GM18909 (cell line): Measurements from ENCODE around the gene ALOX12B.
"Not testable (repeated sequence)": the region's sequence is repeated elsewhere in the genome, so short reads cannot be mapped to it uniquely, and the experiment has no call there.

Source experiments
- ATAC-seq: cut with Tn5 transposase; IDR thresholded peaks from one replicate; pipeline ENCODE4 v1.9.1; 2021; ENCODE audit warnings: mild to moderate bottlenecking; ENCODE audit not compliant: unreplicated experiment, poor library complexity

Gene ALOX12B

DNA sequence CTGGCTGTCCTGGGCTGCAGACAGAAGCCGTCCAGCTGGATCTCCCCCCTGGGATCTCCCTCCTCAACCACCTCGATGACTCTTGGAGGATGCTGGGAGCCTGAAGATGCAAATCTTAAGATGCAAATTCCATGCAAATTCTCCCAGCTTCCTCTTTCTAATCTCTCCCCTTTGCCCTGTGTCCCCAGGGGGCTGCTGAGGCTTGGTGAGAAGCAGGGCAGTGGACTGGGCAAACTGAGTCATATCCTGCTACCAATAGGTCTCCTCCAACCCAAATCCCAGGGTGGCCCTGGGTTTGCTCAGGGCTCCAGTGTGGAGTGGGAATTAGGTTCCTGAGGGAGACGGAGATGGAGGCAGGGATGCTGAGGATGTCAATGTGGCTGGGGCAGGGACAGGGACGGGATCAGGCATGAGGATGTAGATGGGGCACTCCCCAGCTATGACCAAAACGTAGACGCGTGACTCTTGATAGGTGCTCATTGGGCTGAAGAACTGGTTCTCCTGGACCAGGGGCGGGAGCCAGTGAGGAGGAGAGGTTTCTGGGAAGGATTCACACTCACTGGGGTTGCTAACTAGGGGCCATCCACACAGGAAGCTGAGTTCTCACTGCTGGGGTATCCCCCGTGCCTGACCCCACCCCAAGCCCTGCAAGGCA lies 3.6 kb upstream of the ALOX12B start:
- peak; percentile 57 for ATAC-seq

DNA sequence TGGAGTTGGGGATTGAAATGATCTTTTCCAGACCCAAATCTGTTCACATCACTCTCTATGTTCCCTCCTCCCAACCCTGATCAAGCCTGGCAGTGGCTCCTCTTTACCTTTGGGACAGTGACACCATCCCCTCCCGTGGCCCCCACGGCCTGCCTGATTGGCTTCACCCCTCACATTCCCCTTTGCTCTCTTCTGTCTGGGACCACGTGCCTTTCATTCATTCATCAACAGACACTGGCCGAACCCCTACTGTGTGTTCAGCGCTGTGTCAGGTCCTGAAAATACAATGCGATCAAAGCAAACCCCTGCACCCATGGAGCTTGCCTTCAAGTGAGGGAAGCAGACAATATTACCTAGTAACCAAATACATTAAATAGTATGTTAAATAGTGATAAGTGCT lies 2.2 kb upstream of the ALOX12B start:
- ATAC-seq, result no peak

DNA sequence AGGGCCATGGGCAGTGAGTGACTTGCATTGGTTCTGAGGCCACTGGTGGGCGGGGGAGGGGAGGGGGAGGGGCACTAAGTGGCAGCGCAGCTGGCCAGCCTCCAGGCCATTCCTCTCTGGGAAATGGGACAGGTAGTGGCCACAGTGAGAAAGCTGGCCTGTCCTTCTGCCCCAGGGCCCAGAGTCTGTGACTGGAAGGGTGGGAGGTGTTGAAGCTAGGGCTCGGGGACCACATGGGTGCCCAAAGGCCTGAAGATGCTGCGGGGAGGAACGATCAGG lies 375 bp upstream of the ALOX12B start:
- no peak for ATAC-seq

DNA sequence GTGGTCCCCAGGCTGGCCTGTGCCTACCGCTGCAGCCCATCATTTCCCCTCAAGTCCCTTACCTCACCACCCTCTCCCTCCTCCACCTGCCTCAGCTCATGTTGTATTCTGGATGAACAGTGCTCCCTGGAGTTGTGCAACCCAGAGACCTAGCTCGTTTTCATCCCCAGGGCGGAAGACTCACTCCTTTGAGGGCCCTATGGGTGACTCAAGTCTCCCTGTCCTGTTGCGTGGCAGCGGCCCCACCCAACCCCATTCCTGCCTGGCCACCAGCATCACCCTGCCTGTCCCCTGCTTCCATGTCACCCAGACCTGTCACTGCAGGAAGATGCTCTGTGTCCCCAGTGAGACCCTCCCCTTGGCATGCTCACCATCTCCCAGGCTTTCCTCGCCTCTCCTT lies 3.3 kb downstream of the ALOX12B start:
- no peak for ATAC-seq

DNA sequence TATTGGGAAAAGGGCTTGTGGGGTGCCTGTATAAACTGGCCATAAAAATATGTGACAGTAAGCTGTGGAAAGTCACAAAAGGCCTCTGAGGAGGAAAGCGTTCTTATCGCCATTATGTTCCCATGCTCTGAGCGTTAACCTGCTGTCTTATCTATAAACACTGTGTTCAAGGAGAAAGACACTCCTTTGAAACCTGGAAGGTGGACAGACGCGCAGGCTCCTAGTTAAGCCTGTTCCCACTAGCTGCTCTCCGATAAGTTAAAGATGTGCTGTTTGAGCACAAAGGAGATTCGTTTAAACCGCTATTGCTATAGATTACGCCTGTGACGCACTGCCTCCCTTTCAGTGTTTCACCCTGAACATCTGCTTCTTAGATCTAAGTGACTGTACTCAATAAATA lies 5.2 kb downstream of the ALOX12B start:
- no peak for ATAC-seq

DNA sequence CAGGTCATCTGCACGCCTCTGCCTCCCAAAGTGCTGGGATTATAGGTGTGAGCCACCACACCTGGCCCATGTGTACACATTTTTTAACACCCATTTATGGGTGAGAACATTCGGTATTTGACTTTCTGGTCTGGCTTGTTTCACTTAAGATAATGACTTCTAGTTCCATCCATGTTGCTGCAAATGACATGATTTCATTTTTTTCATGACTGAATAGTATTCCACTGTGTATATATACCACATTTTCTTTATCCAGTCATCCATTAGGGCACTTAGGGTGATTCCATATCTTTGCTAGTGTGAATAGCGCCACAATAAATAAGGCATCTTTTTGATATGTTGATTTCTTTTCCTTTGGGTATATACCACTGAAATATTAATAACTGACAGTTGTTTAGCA lies 5.6 kb downstream of the ALOX12B start:
- ATAC-seq, result no peak

DNA sequence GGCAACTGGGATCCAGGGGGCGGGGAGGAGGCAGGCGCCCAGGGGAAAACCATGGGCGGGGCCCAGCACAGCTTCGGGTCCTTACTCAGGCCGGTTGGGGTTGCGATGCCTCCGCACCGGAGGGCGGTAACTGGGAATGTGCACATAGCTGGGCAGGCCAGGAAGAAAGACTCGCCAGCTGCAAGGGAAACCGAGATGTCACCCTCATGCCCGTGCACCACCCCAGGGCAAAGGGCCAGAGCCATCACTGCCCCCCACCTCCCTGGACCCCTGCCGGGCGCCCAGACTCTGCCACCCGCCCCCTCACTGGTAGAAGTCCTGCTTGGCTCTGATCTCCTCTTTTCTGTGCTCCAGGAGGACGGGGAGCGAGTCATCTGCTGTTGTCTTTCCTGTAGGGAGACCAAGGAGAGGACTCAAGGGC lies 6.7 kb downstream of the ALOX12B start:
- no peak for ATAC-seq

DNA sequence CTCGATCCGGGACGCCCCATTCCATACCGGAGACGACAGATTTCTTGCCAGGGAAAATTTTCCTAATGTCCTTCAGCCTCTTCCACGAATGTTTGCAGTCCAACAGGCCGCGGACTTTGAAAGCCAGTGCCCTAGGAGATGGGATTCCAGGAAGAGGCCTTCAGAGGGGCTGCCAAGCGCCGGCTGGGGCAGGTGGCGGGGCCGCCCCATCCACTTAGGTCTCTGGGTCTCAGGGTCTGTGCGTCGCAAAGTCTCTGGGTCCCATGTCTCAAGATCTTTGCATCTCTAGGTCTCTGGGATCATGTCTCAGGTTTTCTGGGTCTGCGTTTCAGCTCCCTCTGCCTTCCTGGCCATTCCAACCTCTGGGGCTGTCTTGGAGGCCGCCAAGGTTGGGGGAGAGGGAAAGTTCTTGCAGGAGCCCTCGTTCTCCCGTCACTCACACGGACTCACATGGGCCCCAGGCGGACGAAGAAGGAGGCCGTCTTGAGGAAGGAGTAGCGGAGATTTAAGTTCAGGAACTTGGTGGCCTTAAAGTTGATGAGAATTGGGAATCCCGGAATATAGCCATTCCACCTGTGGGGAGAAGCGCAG lies 7.2 kb downstream of the ALOX12B start:
- ATAC-seq, result no peak

DNA sequence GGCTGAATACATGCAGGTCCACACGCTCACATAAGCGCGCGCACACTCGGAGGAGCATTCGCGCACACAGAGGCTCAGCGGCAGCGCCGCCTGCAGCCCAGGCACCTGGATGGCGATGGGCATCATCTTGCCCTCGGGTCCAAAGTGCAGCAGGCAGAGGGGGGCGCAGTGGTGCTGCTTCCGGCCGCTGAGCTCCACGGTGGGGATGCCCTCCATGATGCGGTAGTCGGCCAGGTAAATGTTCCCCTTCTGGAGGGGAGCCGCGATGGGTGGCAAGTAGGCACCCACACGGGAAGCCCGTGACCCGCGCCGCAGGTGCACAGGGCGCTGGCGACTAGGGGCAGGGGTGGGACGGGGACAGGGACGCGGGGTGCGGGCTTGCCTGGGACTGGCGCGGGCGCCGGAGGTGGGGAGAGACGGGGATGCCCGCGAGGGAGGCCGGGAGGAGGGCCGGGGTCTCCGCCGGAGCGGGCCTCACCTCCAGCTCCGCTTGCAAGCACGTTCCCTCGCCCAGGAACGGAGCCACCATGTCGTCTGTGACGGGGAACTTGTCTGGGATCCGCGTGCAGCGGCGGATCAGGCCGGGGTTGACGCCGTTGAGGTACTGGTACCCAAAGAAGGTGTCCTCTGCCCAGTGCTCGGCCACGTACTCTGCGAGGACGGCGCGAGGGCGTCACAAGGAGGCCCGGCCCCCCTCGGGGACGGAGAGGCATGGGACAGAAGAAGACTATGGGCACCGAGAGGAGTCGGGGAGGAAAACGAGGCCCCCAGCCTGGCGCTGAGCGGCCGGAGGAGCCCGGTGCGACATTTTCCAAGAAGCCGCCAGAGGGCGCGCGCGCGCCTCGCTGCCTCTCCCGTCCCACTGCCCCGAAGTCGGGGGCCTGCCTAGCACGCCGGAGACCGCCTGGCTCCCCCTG lies 8.0 kb downstream of the ALOX12B start:
- ATAC-seq, result peak; percentile 60

DNA sequence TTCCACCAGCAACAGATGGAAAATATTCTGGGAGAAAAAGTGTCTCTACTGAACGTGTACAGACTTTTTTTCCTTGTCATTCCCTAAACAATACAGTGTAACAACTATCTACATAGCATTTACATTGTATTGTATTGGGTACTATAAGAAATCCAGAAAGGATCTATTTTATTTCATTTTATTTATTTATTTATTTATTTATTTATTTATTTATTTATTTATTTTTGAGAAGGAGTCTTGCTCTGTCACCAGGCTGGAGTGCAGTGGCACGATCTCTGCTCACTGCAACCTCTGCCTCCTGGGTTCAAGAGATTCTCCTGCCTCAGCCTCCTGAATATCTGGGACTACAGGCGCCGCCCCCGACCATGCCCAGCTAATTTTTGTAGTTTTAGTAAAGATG lies 9.6 kb downstream of the ALOX12B start:
- not testable (repeated sequence) for ATAC-seq

DNA sequence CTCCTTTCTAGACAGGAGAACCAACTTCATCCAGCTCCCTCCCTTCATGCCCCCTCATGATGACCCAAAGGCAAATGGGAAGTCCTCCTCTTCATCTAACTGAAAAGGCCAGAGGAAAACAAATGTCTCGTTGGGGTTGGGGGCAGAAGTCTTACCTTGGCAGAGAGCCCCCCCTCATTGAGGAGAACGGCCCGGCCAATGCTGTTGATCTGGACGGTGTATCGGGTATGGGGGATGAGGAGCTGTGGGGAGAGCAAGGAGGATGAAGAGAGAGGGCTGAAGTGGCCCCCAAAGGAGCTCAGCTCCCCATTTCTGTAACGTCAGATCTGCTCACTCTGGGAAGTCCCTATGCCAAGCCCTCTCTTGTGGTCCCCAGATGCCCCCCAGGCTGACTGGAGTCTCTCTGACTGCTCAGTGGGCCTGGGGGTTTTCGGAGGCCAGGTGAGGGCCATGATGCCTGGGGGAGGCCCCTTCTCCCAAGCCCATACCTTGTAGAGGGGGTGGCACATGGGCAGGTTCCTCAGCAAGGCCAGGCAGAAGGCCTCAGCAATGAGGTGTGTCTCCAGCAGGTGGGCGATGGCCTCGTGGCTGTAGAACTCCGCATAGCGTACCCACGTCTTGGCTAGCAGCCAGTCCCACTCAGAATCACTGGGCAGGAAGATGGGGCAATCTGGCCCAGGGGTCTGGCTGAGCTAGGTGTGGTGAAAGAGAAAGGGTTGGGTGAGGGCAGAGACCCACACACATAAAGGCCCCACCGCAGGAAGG lies 10.8 kb downstream of the ALOX12B start:
- no peak for ATAC-seq

DNA sequence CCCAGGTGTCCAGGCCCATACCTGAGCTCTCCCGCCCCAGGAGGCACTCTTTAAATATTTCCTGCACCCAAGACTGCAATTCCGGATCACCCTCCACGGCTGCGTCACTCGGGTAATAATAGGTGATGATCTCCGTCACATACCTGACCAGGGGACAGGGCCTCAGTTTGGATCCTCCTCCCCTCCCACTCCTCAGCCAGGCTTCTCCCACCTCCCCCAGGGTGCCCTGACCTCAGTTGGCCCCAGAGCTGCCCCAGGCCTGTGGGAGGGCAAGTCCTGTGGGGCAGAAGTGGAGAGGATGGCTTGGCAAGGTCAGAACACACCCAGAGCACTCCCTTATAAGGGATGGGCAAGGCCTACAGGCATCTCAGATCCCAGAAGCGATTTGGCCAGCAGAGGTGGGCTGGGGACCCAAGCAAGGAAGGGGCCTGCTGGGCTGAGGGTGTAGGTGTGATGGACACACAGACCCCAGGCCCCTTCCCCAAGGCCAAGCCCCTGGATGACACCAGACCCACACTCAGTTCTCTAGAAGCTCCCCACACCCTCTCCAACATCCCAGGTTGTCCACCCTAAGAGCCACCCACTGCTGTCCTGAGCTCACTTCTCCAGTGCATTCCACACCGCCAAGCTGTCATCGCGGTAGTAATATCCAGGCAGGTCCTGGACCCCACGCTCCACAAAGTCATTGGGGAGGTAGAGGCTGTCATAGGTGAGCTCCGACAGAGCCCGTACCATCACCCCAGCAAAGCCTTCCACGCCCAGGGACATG lies 11.8 kb downstream of the ALOX12B start:
- ATAC-seq, result no peak

DNA sequence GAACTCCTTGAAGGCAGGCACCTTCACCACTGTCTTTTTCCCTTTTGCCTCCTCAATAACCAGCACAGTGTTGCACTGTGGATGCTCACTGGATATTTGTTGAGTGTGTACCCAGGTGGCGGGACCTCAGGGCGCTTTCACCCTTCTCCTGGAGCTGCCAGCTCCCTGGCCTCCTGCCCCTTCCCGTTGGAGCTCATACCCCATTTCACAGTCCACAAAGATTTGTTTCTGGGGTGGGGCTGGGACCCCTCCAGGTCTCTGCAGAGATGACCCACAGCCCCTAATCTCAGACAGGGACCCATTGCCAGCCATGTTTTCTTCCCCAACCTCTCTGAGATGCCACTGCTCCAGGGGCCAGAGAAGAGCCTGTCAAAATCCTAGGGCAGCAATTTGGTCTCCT lies 12.4 kb downstream of the ALOX12B start:
- ATAC-seq, result no peak

DNA sequence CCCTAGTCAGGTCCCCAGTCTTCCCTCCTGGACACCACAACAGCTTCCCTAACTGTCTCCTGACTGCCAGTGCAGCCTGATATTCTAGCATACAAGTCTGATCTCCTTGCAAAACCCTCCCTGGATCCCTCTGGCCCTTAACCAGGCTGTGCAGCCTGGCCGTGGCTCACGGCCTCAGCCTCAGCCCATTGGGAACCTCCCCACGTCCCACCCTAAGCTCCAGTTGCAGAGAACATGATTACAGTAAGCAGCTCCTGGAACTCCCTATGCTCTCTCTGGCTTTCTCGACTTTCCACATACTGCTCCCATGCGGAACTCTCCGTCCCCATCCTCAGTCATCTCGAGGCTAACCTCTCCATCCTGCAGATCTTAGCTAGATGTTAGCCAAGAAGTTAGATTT lies 13.0 kb downstream of the ALOX12B start:
- ATAC-seq, result no peak

DNA sequence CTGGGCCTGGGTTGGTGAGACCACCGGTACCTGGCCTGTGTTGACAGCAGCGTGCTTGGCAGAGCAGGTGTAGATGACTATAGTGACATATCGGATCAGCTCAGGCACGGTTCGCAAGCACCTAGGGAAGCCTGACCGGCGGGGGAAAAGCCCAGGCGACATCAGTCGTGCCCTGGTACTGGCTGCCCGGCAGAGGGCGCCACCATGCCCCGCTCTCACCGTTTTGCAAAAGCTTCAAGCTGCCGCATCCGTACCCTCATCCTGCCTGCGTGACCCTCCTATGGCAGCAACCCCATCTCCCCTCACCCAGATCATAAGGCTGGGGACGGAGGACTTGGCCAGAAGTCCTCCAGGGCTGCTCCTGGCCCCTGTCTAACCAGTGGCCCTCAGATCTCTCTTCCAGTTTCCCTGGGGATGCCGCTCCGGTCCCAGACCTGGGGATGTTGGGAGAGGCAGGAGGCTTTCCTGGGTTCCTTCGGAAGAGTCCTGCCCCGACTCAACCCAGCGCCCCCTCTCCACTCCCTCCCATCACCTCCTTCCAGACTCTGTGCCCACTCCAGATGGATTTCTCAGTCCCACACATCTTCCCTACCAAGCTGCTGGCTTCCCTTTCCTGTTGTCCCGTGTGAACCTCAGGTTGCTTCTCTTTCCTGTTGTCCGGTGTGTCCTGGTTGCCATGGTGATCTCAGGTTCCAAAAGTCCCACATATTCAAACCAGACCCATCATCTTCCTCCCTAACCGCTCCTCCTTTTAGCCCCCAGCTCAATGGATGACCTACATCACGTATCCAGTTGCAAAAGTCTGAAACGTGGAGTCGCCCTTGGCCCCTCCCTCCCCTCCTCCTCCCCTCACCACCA lies 13.7 kb downstream of the ALOX12B start:
- no peak for ATAC-seq

DNA sequence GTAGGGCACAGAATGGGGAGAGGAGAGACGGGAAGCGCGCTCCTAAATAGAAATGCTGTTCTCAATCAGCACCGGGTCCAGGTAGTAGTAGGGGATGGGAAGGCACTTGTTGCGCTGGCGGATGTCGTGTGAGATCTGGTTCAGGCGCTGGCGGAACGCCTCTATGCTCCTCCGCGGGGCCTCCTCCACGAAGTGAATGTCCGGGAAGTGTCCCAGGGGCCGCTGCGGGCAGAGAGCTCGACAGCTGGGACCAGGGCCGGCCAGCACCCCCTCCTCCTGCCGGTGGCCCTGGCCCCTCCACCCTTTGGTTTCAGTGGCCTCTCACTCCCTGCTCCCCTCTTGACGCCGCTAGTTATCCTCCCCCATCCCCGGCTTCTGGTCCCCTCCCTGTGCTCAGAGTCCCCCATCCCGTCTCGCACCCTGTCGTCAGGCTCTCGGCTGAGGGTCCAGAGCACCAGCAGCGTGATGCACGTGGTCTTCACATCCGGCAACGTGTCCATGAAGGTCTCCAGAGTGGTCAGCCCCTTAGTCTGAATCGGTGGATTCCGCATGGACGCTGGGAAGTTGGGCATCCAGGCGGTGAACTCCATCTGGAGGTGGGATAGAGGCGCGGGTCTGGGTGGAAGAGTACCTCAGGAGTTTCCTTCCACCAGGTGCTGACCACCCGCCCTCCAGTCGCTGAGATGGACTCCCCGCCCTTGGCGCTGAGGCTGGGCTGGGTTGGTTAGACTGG lies 14.6 kb downstream of the ALOX12B start:
- ATAC-seq, result no peak

DNA sequence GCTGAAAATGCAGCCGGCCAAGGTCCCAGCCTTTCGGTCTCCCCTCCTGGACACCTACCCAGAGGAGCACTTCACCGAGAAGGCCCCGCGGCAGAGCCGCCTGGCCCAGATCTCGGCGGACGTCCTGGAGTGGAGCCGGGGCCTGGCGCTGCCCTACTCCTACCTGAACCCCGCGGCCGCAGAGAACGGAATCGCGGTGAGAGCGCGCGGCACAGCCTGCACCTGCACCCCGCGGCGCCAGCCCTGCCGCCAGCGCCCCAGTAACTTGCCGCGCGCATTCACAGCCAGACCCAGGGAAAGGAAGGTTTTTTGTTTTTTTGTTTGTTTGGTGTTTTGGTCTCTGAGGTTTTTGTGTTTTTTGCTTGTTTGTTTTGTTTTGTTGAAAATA lies 15.2 kb downstream of the ALOX12B start:
- no peak for ATAC-seq

DNA sequence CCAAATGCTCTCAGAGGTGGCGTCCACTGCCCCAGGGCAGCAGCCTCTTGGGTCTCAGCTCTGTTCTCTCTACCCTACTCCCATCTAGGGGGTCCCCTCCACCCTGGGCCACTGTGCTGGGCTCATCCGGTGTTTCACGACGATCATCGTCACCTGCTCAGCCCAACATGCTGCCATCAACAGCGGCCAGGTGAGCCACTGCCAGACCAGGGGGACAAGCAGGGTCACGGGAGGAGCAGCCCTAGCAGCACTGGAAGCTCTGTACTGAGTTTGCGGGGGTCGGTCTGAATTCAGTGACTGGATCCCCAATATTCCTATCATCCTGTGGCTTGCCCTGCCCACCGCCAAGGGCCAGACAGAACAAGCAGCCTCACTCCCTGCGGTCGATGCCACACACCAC lies 16.0 kb downstream of the ALOX12B start:
- ATAC-seq, result no peak

DNA sequence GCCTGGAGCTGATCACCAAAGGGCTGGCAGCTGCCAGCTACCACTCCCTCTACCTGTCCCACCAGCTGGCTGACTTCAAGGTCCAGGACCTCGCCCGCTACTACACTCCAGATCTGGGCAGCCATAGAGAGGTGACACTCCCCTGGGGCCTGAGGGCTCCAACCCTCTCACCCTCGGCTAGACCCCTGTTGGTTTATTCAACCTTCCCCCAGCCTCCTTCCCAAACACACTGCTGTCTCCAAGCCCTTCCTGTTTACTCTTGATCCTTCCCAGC lies 18.0 kb downstream of the ALOX12B start:
- ATAC-seq, result no peak
